NK-92 (cell line): ENCODE measurements around the gene INAFM2.

ENCODE experiments used
- DNase-seq: peaks from one replicate; lab custom pipeline; 2025; ENCODE audit not compliant: unreplicated experiment; lab: John Stamatoyannopoulos, UW

The INAFM2 gene

GRCh38 chr15:40358471-40359353 lies 35.2 kb downstream of the INAFM2 start:
- no peak for DNase-seq

GRCh38 chr15:40360015-40360414 lies 36.5 kb downstream of the INAFM2 start:
- DNase-seq = no peak

- no peak for DNase-seq
Measured at GRCh38 chr15:40361640-40362039, 38.1 kb downstream of the INAFM2 start.

- DNase-seq = no peak
Measured at GRCh38 chr15:40363611-40364010, 40.1 kb downstream of the INAFM2 start.

GRCh38 chr15:40364251-40364650 lies 40.8 kb downstream of the INAFM2 start:
- no peak for DNase-seq

- DNase-seq = no peak
Measured at GRCh38 chr15:40365016-40365415, 41.5 kb downstream of the INAFM2 start.

- no peak for DNase-seq
Measured at GRCh38 chr15:40365624-40366456, 42.3 kb downstream of the INAFM2 start.

- no peak for DNase-seq
Measured at GRCh38 chr15:40366457-40367370, 43.2 kb downstream of the INAFM2 start.

GRCh38 chr15:40367371-40367685 lies 43.8 kb downstream of the INAFM2 start:
- DNase-seq = no peak

GRCh38 chr15:40367686-40368611 lies 44.5 kb downstream of the INAFM2 start:
- no peak for DNase-seq

GRCh38 chr15:40368719-40369473 lies 45.4 kb downstream of the INAFM2 start:
- no peak for DNase-seq

- no peak for DNase-seq
Measured at GRCh38 chr15:40369474-40369869, 46.0 kb downstream of the INAFM2 start.

- no peak for DNase-seq
Measured at GRCh38 chr15:40369971-40370370, 46.5 kb downstream of the INAFM2 start.

- no peak for DNase-seq
Measured at GRCh38 chr15:40372981-40373380, 49.5 kb downstream of the INAFM2 start.
